ENCODE results near the gene TMEM131. TPM values are rescaled to one million over a fixed set of nuclear protein-coding genes. Genes with fewer than 3 reads are reported as not detected.
A peak's percentile ranks its signal among the peaks of the same experiment; 100 is the strongest.

TMEM131 gene
- polyA plus RNA-seq, 3 donors: 7.0 to 23.6 (median 8.2) TPM

DNA sequence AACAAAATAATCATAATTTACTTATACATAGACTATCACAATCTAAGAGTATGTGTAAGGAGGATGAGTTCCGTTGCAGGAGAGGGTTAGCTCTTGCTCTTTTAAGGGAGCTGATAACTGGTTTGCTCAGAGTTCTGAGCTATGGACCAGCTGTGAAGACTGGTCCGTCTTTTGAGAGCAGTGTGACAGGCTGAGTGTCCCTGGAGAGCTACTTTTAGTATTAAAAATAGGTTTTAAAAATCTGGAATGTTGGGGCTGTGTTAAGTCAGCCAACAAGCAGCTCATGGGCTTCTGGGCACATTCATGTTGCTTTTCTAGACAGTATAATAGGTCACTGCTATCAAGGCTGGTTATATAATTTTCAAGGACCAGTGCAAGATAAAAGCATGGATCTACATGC, 41.5 kb upstream of the TMEM131 start:
- 96% methylated on average over 2 of the region's 2 CpGs for WGBS (ENCODE audit: insufficient coverage)
- H4K20me1 ChIP-seq (ENCODE audit: insufficient read depth, low read length): peaks cover 5% of the 10 kb centered on the region
- intact Hi-C loops (cut with micrococcal nuclease): loop anchor here in 1 of 2 donors (5.0 kb wide), 1 partner anchor 55 kb away; no protein-coding TSS in a partner anchor
- peaks cover 0 to 1% of the 10 kb centered on the region in 2 donors for H3K9me3 ChIP-seq (replicated peaks in 1 of 2; ENCODE audit: control insufficient read depth in 1 of 2, insufficient read depth in 1 of 2, low read length in 2 of 2)
- H3K27ac ChIP-seq (ENCODE audit: low read depth in 1 of 2, low read length in 2 of 2): no peak overlapping the region
- Mint-ChIP-seq H3K4me3 (peak overlapping the region in 1 of 2 donors; percentile 51), H3K4me1 (peaks cover 25% of the 10 kb centered on the region), H3K36me3 (peaks cover 10 to 16% of the 10 kb centered on the region in 2 donors), H3K9me3 (peaks cover 0 to 5% (median 3%) of the 10 kb centered on the region in 7 donors), H3K27me3 (ENCODE audit: low read depth in 3 of 3) (peaks cover 71 to 90% (median 75%) of the 10 kb centered on the region in 3 donors), H3K27ac (no peak overlapping the region)
- TF ChIP-seq CTCF (IDR thresholded peaks at IDR 0.05): no peak
- H3K36me3 ChIP-seq (replicated peaks in 1 of 2; ENCODE audit: control insufficient read depth in 1 of 2, insufficient read depth in 2 of 2, low read length in 2 of 2): no peaks in the 10 kb centered on the region
- H3K4me1 ChIP-seq (ENCODE audit: control insufficient read depth in 1 of 2, insufficient read depth in 2 of 2, low read length in 2 of 2): peaks cover 18% of the 10 kb centered on the region in 2 donors
- no peak overlapping the region for H3K9ac ChIP-seq (ENCODE audit: insufficient read depth, low read length, poor library complexity, severe bottlenecking)
- peaks cover 42 to 80% of the 10 kb centered on the region in 2 donors for H3K27me3 ChIP-seq (ENCODE audit: control insufficient read depth in 2 of 2, insufficient read depth in 2 of 2, low read length in 2 of 2)
- no peaks in the 10 kb centered on the region for H3K79me2 ChIP-seq (ENCODE audit: insufficient read depth, low read length)
- H3K4me2 ChIP-seq (replicated peaks; ENCODE audit: extremely low read depth, low read length, poor library complexity, severe bottlenecking): no peak overlapping the region
- H2AFZ ChIP-seq (ENCODE audit: insufficient read depth, low read depth, low read length, poor library complexity, severe bottlenecking): no peak overlapping the region
- H3K4me3 ChIP-seq (replicated peaks in 1 of 3; ENCODE audit: low read depth in 2 of 3, low read length in 3 of 3): no peak overlapping the region
- no peak for DNase-seq

GRCh38 chr2:98036349-98037000, 40.7 kb upstream of the TMEM131 start:
- no peak overlapping the region for H3K4me3 ChIP-seq (replicated peaks in 1 of 3; ENCODE audit: low read depth in 2 of 3, low read length in 3 of 3)
- no peak for DNase-seq
- H2AFZ ChIP-seq (ENCODE audit: insufficient read depth, low read depth, low read length, poor library complexity, severe bottlenecking): no peak overlapping the region
- no peak for TF ChIP-seq CTCF (IDR thresholded peaks at IDR 0.05)
- no peaks in the 10 kb centered on the region for H3K79me2 ChIP-seq (ENCODE audit: insufficient read depth, low read length)
- H3K27ac Mint-ChIP-seq: no peak overlapping the region
- H3K4me2 ChIP-seq (replicated peaks; ENCODE audit: extremely low read depth, low read length, poor library complexity, severe bottlenecking): no peak overlapping the region
- H3K36me3 Mint-ChIP-seq: peaks cover 10 to 11% of the 10 kb centered on the region in 2 donors
- H3K9ac ChIP-seq (ENCODE audit: insufficient read depth, low read length, poor library complexity, severe bottlenecking): no peak overlapping the region
- H3K27me3 Mint-ChIP-seq (ENCODE audit: low read depth in 3 of 3): peaks cover 71 to 90% (median 74%) of the 10 kb centered on the region in 3 donors
- H3K4me1 ChIP-seq (ENCODE audit: control insufficient read depth in 1 of 2, insufficient read depth in 2 of 2, low read length in 2 of 2): peaks cover 18% of the 10 kb centered on the region in 2 donors
- H3K4me1 Mint-ChIP-seq: peaks cover 25% of the 10 kb centered on the region
- H3K36me3 ChIP-seq (replicated peaks in 1 of 2; ENCODE audit: control insufficient read depth in 1 of 2, insufficient read depth in 2 of 2, low read length in 2 of 2): no peaks in the 10 kb centered on the region
- H4K20me1 ChIP-seq (ENCODE audit: insufficient read depth, low read length): peaks cover 5% of the 10 kb centered on the region
- intact Hi-C loops (cut with micrococcal nuclease): loop anchor here in 1 of 2 donors (5.0 kb wide), 1 partner anchor 56 kb away; no protein-coding TSS in a partner anchor
- H3K9me3 Mint-ChIP-seq: peaks cover 0 to 2% (median 0%) of the 10 kb centered on the region in 7 donors
- WGBS (ENCODE audit: insufficient coverage): 92% methylated on average over 3 of the region's 8 CpGs
- H3K9me3 ChIP-seq (replicated peaks in 1 of 2; ENCODE audit: control insufficient read depth in 1 of 2, insufficient read depth in 1 of 2, low read length in 2 of 2): no peaks in the 10 kb centered on the region
- peak overlapping the region in 1 of 2 donors; percentile 51 for H3K4me3 Mint-ChIP-seq
- H3K27me3 ChIP-seq (ENCODE audit: control insufficient read depth in 2 of 2, insufficient read depth in 2 of 2, low read length in 2 of 2): peaks cover 42 to 80% of the 10 kb centered on the region in 2 donors
- H3K27ac ChIP-seq (ENCODE audit: low read depth in 1 of 2, low read length in 2 of 2): no peak overlapping the region
